Smooth muscle cell (in vitro differentiated cells): ENCODE measurements around the gene IRF5. TPM values are rescaled to one million over a fixed set of nuclear protein-coding genes. Genes with fewer than 3 reads are reported as not detected.

ENCODE experiments used
- DNase-seq: peaks from one replicate; lab custom pipeline; 2025; ENCODE audit not compliant: unreplicated experiment; lab: John Stamatoyannopoulos, UW
- H2AFZ ChIP-seq: fragments of 200-600 bp; sonication (generic); 2 replicates; pipeline ENCODE4 v1.6.0; 2016; ENCODE audit warnings: antibody characterized with exemption, low read depth, mild to moderate bottlenecking
- H3F3A ChIP-seq: fragments of 200-600 bp; sonication (generic); 2 replicates; pipeline ENCODE4 v1.6.0; 2017; ENCODE audit warnings: antibody characterized with exemption, low read depth
- H3K27ac ChIP-seq: fragments of 200-600 bp; sonication (generic); 2 replicates; pipeline ENCODE4 v1.5.1; 2016; ENCODE audit warnings: low read depth, mild to moderate bottlenecking
- H3K27me3 ChIP-seq: fragments of 200-600 bp; sonication (generic); 2 replicates; pipeline ENCODE4 v1.6.1; 2016; ENCODE audit warnings: low read depth, mild to moderate bottlenecking
- H3K36me3 ChIP-seq: fragments of 200-600 bp; sonication (generic); 2 replicates; pipeline ENCODE4 v1.5.1; 2016; ENCODE audit warnings: low read depth
- H3K4me1 ChIP-seq: fragments of 200-600 bp; sonication (generic); 2 replicates; pipeline ENCODE4 v1.5.1; 2016; ENCODE audit warnings: low read depth
- H3K4me2 ChIP-seq: fragments of 200-600 bp; sonication (generic); 2 replicates; pipeline ENCODE4 v1.6.0; 2016; ENCODE audit warnings: mild to moderate bottlenecking
- H3K4me3 ChIP-seq: fragments of 200-600 bp; sonication (generic); 2 replicates; pipeline ENCODE4 v1.5.1; 2016; ENCODE audit warnings: mild to moderate bottlenecking
- H3K79me2 ChIP-seq: fragments of 200-600 bp; sonication (generic); 2 replicates; pipeline ENCODE4 v1.6.0; 2016; ENCODE audit warnings: low read depth, mild to moderate bottlenecking
- H3K9ac ChIP-seq: fragments of 200-600 bp; sonication (generic); 2 replicates; pipeline ENCODE4 v1.6.0; 2016; ENCODE audit warnings: low read depth
- H3K9me3 ChIP-seq: fragments of 200-600 bp; sonication (generic); replicated peaks from 2 replicates; pipeline ENCODE4 v1.5.1; 2016; ENCODE audit warnings: low read depth
- H4K20me1 ChIP-seq: fragments of 200-600 bp; sonication (generic); 2 replicates; pipeline ENCODE4 v1.6.0; 2016; ENCODE audit warnings: low read depth
- WGBS: methylation state at CpG from one replicate; pipeline ENCODE4 v1.1.7; 2016; ENCODE audit warnings: low lambda C conversion rate; 5-methylcytosine and 5-hydroxymethylcytosine counted together
- polyA plus RNA-seq: library from polyadenylated mRNA; unstranded; fragments of >200 nt; fragmentation: Nextera tagmentation; extraction: Ambion mirVana; gene quantifications from 2 replicates; pipeline ENCODE4 v1.2.1, GENCODE V29; 2016
- total RNA-seq: library from RNA; depleted of rRNA; stranded (reverse); fragments of >200 nt; gene quantifications from 2 replicates; pipeline ENCODE4 v1.2.3, GENCODE V29; 2014
- TF ChIP-seq, protein P1 (sequence below): fragments of 200-600 bp; sonication (generic); IDR thresholded peaks from 2 replicates; pipeline ENCODE4 v1.5.1; 2017; ENCODE audit warnings: borderline replicate concordance, mild to moderate bottlenecking, antibody characterized with exemption; ENCODE audit not compliant: insufficient read depth, poor library complexity, severe bottlenecking

The IRF5 gene
- total and polyA plus RNA-seq, 2 experiments from 2014 or later, result 0.35 to 0.76 TPM

DNA sequence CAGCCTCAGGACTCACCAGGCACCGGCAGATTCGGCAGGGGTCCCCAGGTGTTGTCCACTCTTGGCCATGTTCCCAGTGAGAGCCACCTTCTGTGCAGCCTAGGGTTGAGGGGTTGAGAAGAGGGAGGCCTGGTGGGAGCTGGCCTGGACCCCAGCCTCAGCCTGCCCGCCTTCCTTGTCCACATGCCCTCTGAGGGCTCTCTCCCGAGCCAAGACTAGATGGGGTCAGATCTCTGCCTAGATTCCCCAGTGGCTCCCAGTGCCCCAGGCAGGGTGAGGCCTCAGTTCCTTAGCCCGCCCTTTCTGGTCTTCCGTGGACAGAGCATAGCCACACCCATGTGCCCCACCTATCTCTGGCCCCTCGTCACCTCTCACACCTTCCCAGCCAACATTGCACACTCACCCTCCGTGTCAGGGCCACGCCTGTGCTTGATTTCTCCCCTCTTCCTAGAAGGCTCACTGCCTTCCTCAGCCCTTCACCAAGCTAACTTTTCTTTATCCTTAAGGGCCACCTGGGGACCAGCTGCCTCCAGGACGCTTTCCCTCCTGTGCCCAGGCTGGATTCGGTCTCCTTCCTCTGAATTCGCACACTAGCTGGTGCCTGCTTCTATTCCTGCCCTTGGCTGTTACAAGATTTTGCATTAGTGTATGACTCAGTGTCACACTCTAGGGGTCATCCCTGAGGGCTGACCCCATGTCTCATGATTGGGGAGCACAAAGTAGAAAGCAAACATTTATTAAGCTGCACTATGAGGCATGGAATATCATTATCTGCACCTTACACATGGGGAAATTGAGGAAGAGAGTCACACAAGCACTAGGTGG is 34.8 kb upstream of the IRF5 start:
- Histone ChIP-seq H3K27ac (no peak overlapping the region), H4K20me1 (no peaks in the 10 kb centered on the region), H3K9ac (no peak overlapping the region), H3K4me1 (no peaks in the 10 kb centered on the region), H3K36me3 (no peaks in the 10 kb centered on the region), H3K27me3 (no peaks in the 10 kb centered on the region), H3F3A (no peaks in the 10 kb centered on the region), H3K9me3 (no peaks in the 10 kb centered on the region), H3K4me2 (no peak overlapping the region), H3K4me3 (no peak overlapping the region), H2AFZ (no peak overlapping the region), H3K79me2 (no peaks in the 10 kb centered on the region)
- no peak for DNase-seq
- WGBS, result 87% methylated on average over 12 of the region's 12 CpGs
- TF ChIP-seq, protein P1, sequence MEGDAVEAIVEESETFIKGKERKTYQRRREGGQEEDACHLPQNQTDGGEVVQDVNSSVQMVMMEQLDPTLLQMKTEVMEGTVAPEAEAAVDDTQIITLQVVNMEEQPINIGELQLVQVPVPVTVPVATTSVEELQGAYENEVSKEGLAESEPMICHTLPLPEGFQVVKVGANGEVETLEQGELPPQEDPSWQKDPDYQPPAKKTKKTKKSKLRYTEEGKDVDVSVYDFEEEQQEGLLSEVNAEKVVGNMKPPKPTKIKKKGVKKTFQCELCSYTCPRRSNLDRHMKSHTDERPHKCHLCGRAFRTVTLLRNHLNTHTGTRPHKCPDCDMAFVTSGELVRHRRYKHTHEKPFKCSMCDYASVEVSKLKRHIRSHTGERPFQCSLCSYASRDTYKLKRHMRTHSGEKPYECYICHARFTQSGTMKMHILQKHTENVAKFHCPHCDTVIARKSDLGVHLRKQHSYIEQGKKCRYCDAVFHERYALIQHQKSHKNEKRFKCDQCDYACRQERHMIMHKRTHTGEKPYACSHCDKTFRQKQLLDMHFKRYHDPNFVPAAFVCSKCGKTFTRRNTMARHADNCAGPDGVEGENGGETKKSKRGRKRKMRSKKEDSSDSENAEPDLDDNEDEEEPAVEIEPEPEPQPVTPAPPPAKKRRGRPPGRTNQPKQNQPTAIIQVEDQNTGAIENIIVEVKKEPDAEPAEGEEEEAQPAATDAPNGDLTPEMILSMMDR, result no peak

DNA sequence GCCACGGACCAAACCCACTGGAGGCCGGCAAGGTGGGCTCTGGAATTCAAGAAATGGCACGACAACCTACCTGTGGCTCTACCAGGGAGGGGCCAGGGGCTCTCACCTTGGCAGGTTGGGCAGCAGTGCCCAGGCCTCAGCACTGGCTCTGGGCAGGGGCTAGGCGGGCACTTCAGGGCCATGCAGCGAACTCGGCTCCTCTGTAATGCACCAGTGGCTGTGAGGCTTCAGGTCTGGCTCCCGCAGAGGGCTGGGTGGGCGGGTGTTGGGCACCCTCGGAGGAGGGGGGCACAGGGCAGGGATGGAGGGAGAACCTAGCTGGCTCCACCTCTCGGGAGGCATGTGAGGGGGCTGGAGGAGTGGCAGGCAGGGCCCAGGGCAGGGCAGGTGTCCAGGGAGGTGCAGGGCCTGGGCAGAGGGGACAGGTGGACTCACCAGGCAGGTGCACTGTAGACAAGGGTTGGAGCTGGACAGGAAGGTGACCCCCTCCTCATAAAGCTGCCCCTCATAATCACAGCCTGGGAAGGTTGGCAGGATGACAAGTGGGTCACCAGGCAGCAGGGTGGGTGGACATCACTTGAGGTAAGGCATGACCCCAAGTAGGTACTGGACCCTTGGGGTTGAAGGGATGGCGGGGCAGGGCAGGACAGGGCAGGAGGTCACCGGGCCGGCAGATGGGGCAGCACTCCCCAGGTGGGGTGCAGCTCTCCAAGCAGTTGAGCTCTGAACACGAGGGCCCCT is 33.9 kb upstream of the IRF5 start:
- Histone ChIP-seq H3K4me3 (no peak overlapping the region), H3K4me2 (no peak overlapping the region), H3K27ac (no peak overlapping the region), H3F3A (no peaks in the 10 kb centered on the region), H3K9ac (no peak overlapping the region), H3K36me3 (no peaks in the 10 kb centered on the region), H3K79me2 (no peaks in the 10 kb centered on the region), H4K20me1 (no peaks in the 10 kb centered on the region), H3K4me1 (no peaks in the 10 kb centered on the region), H2AFZ (no peak overlapping the region), H3K9me3 (no peaks in the 10 kb centered on the region), H3K27me3 (no peaks in the 10 kb centered on the region)
- WGBS, result 85% methylated on average over 11 of the region's 14 CpGs
- DNase-seq, result no peak
- TF ChIP-seq, protein P1, result no peak

DNA sequence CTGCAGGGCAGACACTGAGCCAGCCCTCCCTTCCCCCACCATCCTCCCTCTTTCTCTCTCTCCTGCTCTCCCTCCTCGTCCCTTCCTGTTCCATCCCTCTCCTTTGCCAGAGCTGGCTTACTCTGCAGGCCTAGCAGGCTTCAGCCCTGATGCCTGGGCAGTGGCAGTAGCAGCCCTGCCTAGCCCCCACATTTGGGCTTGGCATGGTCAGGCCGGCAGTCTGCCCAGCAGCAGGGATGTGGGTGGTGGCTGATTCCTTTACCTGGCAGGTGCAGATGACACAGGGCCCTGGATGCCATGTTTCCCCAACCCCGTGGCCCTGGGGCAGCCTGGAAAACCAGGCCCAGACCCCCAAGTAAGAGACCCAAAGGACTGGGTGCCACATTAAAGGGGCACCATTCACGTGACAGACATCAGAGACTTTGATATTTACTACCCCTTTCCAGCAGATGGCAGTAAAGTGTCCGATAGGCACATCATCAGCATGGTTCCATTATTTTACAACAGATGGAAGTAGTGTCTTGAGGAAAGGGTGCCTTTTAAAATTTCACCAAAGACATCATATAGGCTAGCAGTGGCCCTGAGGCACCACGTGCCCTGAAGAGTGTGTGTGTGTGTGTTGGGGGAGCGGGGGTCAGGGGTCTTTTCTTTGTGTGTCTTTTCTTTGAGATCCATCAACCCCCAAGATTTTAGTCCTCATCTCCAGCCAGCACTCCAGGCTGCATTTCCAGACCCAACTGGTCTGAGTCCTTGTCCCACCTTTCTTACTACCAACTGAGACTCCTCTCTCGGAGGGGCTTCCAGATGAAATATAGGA is 33.1 kb upstream of the IRF5 start:
- H3K79me2 ChIP-seq, result no peaks in the 10 kb centered on the region
- H4K20me1 ChIP-seq, result no peaks in the 10 kb centered on the region
- H3K9me3 ChIP-seq, result no peaks in the 10 kb centered on the region
- H3K4me2 ChIP-seq, result no peak overlapping the region
- TF ChIP-seq, protein P1, result peak; percentile 52
- H3K4me3 ChIP-seq, result no peak overlapping the region
- DNase-seq, result no peak
- H2AFZ ChIP-seq, result no peak overlapping the region
- no peaks in the 10 kb centered on the region for H3F3A ChIP-seq
- H3K36me3 ChIP-seq, result no peaks in the 10 kb centered on the region
- no peaks in the 10 kb centered on the region for H3K27me3 ChIP-seq
- H3K27ac ChIP-seq, result no peak overlapping the region
- H3K4me1 ChIP-seq, result no peaks in the 10 kb centered on the region
- no peak overlapping the region for H3K9ac ChIP-seq
- WGBS, result 48% methylated on average over 7 of the region's 8 CpGs
